ENCODE results near the gene AZIN2.

GRCh38 chr1:33155877-33156538 lies 75.1 kb downstream of the AZIN2 start:
- TF ChIP-seq CTCF (IDR thresholded peaks at IDR 0.05 in 2 of 3, conservative IDR thresholded peaks at IDR 0.05 in 1 of 3; ENCODE audit: control insufficient read depth in 2 of 3, extremely low read depth in 1 of 3, insufficient read depth in 1 of 3, low read depth in 3 of 3, low read length in 3 of 3): no peak
- TF ChIP-seq MYC (IDR thresholded peaks at IDR 0.05; ENCODE audit: insufficient read depth, insufficient read length, insufficient replicate concordance, low read length, severe bottlenecking): no peak
- TF ChIP-seq CEBPB (IDR thresholded peaks at IDR 0.05; ENCODE audit: borderline replicate concordance in 1 of 2, low read depth in 2 of 2, low read length in 2 of 2): no peak
- no peak for TF ChIP-seq IRF3 (IDR thresholded peaks at IDR 0.05)
- no peak for TF ChIP-seq ESRRA (IDR thresholded peaks at IDR 0.05; ENCODE audit: low read length)
- no peak for TF ChIP-seq CHD1 (IDR thresholded peaks at IDR 0.05; ENCODE audit: low read depth, low read length)
- no peak for TF ChIP-seq EZH2 (IDR thresholded peaks at IDR 0.05; ENCODE audit: borderline replicate concordance, control insufficient read depth, low read depth, low read length)
- TF ChIP-seq RBBP5 (conservative IDR thresholded peaks at IDR 0.05): no peak
- TF ChIP-seq POLR2AphosphoS2 (IDR thresholded peaks at IDR 0.05; ENCODE audit: low read depth, low read length): no peak
- no peak for TF ChIP-seq SRF (IDR thresholded peaks at IDR 0.05; ENCODE audit: low read depth in 2 of 2, low read length in 2 of 2)
